IPS-20b (cell line): ENCODE data around the gene ANO2.

Experiments
- H3K27ac ChIP-seq: one replicate; pipeline ENCODE4 v1.5.1; 2013; ENCODE audit warnings: low read length
- H3K27me3 ChIP-seq: 2 replicates; pipeline ENCODE4 v1.6.1; 2013; ENCODE audit warnings: mild to moderate bottlenecking, low read length, inconsistent platforms; ENCODE audit not compliant: insufficient read depth
- H3K36me3 ChIP-seq: 2 replicates; pipeline ENCODE4 v1.6.1; 2013; ENCODE audit warnings: low read depth, mild to moderate bottlenecking, inconsistent platforms, low read length, moderate library complexity; ENCODE audit not compliant: insufficient read depth
- H3K4me1 ChIP-seq: 2 replicates; pipeline ENCODE4 v1.6.1; 2013; ENCODE audit warnings: mild to moderate bottlenecking, control low read depth, inconsistent platforms, low read length, moderate library complexity; ENCODE audit not compliant: insufficient read depth
- H3K4me3 ChIP-seq: 2 replicates; pipeline ENCODE4 v1.5.1; 2013; ENCODE audit warnings: mild to moderate bottlenecking, low read length, inconsistent platforms
- H3K9ac ChIP-seq: 2 replicates; pipeline ENCODE4 v1.6.1; 2013; ENCODE audit warnings: low read depth, mild to moderate bottlenecking, inconsistent platforms, low read length, moderate library complexity
- H3K9me3 ChIP-seq: 2 replicates; pipeline ENCODE4 v1.6.1; 2013; ENCODE audit warnings: mild to moderate bottlenecking, low read depth, low read length, inconsistent platforms; ENCODE audit not compliant: insufficient read depth

The ANO2 gene

GRCh38 chr12:5784462-5785130, 160.5 kb downstream of the ANO2 start:
- H3K36me3 ChIP-seq: no peaks in the 10 kb centered on the region
- H3K4me3 ChIP-seq: no peak overlapping the region
- no peaks in the 10 kb centered on the region for H3K27me3 ChIP-seq
- no peaks in the 10 kb centered on the region for H3K4me1 ChIP-seq
- no peak overlapping the region for H3K27ac ChIP-seq
- H3K9ac ChIP-seq: no peak overlapping the region
- no peaks in the 10 kb centered on the region for H3K9me3 ChIP-seq

GRCh38 chr12:5783289-5783920, 161.7 kb downstream of the ANO2 start:
- Histone ChIP-seq H3K9me3 (no peaks in the 10 kb centered on the region), H3K27me3 (no peaks in the 10 kb centered on the region), H3K27ac (no peak overlapping the region), H3K36me3 (no peaks in the 10 kb centered on the region), H3K4me1 (no peaks in the 10 kb centered on the region), H3K9ac (no peak overlapping the region), H3K4me3 (no peak overlapping the region)

GRCh38 chr12:5780536-5780935, 164.5 kb downstream of the ANO2 start:
- Histone ChIP-seq H3K36me3 (no peaks in the 10 kb centered on the region), H3K9me3 (no peaks in the 10 kb centered on the region), H3K4me1 (no peaks in the 10 kb centered on the region), H3K9ac (no peak overlapping the region), H3K27ac (no peak overlapping the region), H3K27me3 (no peaks in the 10 kb centered on the region), H3K4me3 (no peak overlapping the region)

GRCh38 chr12:5779401-5779800, 165.7 kb downstream of the ANO2 start:
- H3K27ac ChIP-seq: no peak overlapping the region
- H3K27me3 ChIP-seq: no peaks in the 10 kb centered on the region
- H3K4me3 ChIP-seq: no peak overlapping the region
- H3K9ac ChIP-seq: no peak overlapping the region
- H3K36me3 ChIP-seq: no peaks in the 10 kb centered on the region
- no peaks in the 10 kb centered on the region for H3K4me1 ChIP-seq
- no peaks in the 10 kb centered on the region for H3K9me3 ChIP-seq

- no peaks in the 10 kb centered on the region for H3K36me3 ChIP-seq
- H3K9me3 ChIP-seq: no peaks in the 10 kb centered on the region
- H3K27me3 ChIP-seq: no peaks in the 10 kb centered on the region
- no peak overlapping the region for H3K4me3 ChIP-seq
- H3K27ac ChIP-seq: no peak overlapping the region
- H3K4me1 ChIP-seq: no peaks in the 10 kb centered on the region
- no peak overlapping the region for H3K9ac ChIP-seq
Measured at GRCh38 chr12:5778821-5779220, 166.2 kb downstream of the ANO2 start.

- Histone ChIP-seq H3K36me3 (no peaks in the 10 kb centered on the region), H3K4me3 (no peak overlapping the region), H3K27ac (no peak overlapping the region), H3K4me1 (no peaks in the 10 kb centered on the region), H3K9me3 (no peaks in the 10 kb centered on the region), H3K27me3 (no peaks in the 10 kb centered on the region), H3K9ac (no peak overlapping the region)
Measured at GRCh38 chr12:5777451-5777850, 167.6 kb downstream of the ANO2 start.

- no peak overlapping the region for H3K4me3 ChIP-seq
- no peak overlapping the region for H3K27ac ChIP-seq
- H3K9me3 ChIP-seq: no peaks in the 10 kb centered on the region
- H3K27me3 ChIP-seq: no peaks in the 10 kb centered on the region
- H3K4me1 ChIP-seq: no peaks in the 10 kb centered on the region
- no peak overlapping the region for H3K9ac ChIP-seq
- H3K36me3 ChIP-seq: no peaks in the 10 kb centered on the region
Measured at GRCh38 chr12:5776091-5776490, 169.0 kb downstream of the ANO2 start.

GRCh38 chr12:5773550-5773949, 171.5 kb downstream of the ANO2 start:
- Histone ChIP-seq H3K4me1 (no peaks in the 10 kb centered on the region), H3K9me3 (no peaks in the 10 kb centered on the region), H3K27ac (no peak overlapping the region), H3K27me3 (no peaks in the 10 kb centered on the region), H3K9ac (no peak overlapping the region), H3K4me3 (no peak overlapping the region), H3K36me3 (no peaks in the 10 kb centered on the region)

GRCh38 chr12:5771756-5772155, 173.3 kb downstream of the ANO2 start:
- Histone ChIP-seq H3K4me3 (no peak overlapping the region), H3K9ac (no peak overlapping the region), H3K4me1 (no peaks in the 10 kb centered on the region), H3K9me3 (no peaks in the 10 kb centered on the region), H3K27ac (no peak overlapping the region), H3K36me3 (no peaks in the 10 kb centered on the region), H3K27me3 (no peaks in the 10 kb centered on the region)

- H3K27ac ChIP-seq: no peak overlapping the region
- no peak overlapping the region for H3K9ac ChIP-seq
- no peaks in the 10 kb centered on the region for H3K4me1 ChIP-seq
- no peaks in the 10 kb centered on the region for H3K27me3 ChIP-seq
- H3K4me3 ChIP-seq: no peak overlapping the region
- no peaks in the 10 kb centered on the region for H3K9me3 ChIP-seq
- H3K36me3 ChIP-seq: no peaks in the 10 kb centered on the region
Measured at GRCh38 chr12:5770727-5771126, 174.3 kb downstream of the ANO2 start.

- Histone ChIP-seq H3K27ac (no peak overlapping the region), H3K27me3 (no peaks in the 10 kb centered on the region), H3K9me3 (no peaks in the 10 kb centered on the region), H3K4me3 (no peak overlapping the region), H3K9ac (no peak overlapping the region), H3K36me3 (no peaks in the 10 kb centered on the region), H3K4me1 (no peaks in the 10 kb centered on the region)
Measured at GRCh38 chr12:5768581-5769196, 176.4 kb downstream of the ANO2 start.

GRCh38 chr12:5768171-5768570, 176.9 kb downstream of the ANO2 start:
- Histone ChIP-seq H3K9me3 (no peaks in the 10 kb centered on the region), H3K4me1 (no peaks in the 10 kb centered on the region), H3K27me3 (no peaks in the 10 kb centered on the region), H3K4me3 (no peak overlapping the region), H3K27ac (no peak overlapping the region), H3K9ac (no peak overlapping the region), H3K36me3 (no peaks in the 10 kb centered on the region)
